Measurements from ENCODE around the gene SEMA5A. TPM values are rescaled to one million over a fixed set of nuclear protein-coding genes. Genes with fewer than 3 reads are reported as not detected.

Gene SEMA5A
- total and polyA plus RNA-seq, 11 donors = 4.6 to 71.5 (median 33.8) TPM

DNA sequence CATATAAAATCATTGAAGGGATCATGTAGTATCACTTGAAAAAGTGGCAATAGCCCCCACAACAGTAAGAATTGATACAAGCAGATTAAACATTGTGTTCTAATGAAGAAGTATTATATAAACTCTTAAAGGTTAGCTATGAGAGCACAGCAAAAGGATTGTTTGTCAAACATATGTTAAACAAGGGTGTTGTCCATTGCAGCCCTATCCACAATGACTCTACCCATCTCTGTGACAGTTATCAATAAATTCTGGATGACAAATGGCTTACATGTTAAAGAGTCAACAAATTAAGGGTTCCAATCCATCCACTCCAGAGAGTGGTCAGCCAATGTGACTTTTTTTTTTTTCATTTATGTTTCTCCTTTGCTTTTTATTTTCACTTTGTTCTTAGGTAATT lies 238.7 kb downstream of the SEMA5A start:
- intact Hi-C loops (cut with DNase I) = no loop called here
- Histone ChIP-seq H3K9me3 (no peaks in the 10 kb centered on the region), H3K27me3 (no peaks in the 10 kb centered on the region), H3K4me1 (peaks cover 0 to 5% (median 0%) of the 10 kb centered on the region in 12 donors), H3K36me3 (no peaks in the 10 kb centered on the region), H3K27ac (no peak overlapping the region), H3K4me3 (no peak overlapping the region)
- no peak for TF ChIP-seq POLR2A (IDR thresholded peaks at IDR 0.05)
- TF ChIP-seq, protein P1, sequence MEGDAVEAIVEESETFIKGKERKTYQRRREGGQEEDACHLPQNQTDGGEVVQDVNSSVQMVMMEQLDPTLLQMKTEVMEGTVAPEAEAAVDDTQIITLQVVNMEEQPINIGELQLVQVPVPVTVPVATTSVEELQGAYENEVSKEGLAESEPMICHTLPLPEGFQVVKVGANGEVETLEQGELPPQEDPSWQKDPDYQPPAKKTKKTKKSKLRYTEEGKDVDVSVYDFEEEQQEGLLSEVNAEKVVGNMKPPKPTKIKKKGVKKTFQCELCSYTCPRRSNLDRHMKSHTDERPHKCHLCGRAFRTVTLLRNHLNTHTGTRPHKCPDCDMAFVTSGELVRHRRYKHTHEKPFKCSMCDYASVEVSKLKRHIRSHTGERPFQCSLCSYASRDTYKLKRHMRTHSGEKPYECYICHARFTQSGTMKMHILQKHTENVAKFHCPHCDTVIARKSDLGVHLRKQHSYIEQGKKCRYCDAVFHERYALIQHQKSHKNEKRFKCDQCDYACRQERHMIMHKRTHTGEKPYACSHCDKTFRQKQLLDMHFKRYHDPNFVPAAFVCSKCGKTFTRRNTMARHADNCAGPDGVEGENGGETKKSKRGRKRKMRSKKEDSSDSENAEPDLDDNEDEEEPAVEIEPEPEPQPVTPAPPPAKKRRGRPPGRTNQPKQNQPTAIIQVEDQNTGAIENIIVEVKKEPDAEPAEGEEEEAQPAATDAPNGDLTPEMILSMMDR (IDR thresholded peaks at IDR 0.05) = no peak
- ATAC-seq (no peak), DNase-seq (no peak)

DNA sequence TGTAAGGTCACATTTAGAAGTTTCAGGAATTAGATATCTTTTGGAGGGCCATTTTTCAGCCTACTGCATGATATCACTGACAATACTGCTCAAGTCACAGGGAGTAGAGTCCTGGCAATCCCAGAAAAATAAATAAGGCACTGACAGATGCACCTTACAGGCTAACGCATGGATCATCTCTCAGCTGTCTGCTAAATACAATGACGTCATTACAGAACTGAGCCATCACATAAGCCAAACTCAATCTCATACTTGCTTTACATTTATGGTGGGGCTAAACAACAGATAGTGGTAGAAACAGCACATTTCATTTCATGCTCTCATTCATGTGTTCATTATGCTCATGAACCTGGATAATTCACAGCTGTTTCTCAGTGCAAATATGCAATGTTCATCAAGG lies 243.7 kb downstream of the SEMA5A start:
- Histone ChIP-seq H3K36me3 (no peaks in the 10 kb centered on the region), H3K4me1 (peaks cover 0 to 5% (median 0%) of the 10 kb centered on the region in 12 donors), H3K9me3 (no peaks in the 10 kb centered on the region), H3K27ac (no peak overlapping the region), H3K27me3 (no peaks in the 10 kb centered on the region), H3K4me3 (no peak overlapping the region)
- DNase-seq = no peak
- ATAC-seq = no peak
- TF ChIP-seq, protein P1 (IDR thresholded peaks at IDR 0.05) = no peak
- no peak for TF ChIP-seq POLR2A (IDR thresholded peaks at IDR 0.05)
- intact Hi-C loops (cut with DNase I) = no loop called here
- WGBS, 4 donors = 73 to 84% (median 81%) methylated on average over 2 of the region's 2 CpGs

DNA sequence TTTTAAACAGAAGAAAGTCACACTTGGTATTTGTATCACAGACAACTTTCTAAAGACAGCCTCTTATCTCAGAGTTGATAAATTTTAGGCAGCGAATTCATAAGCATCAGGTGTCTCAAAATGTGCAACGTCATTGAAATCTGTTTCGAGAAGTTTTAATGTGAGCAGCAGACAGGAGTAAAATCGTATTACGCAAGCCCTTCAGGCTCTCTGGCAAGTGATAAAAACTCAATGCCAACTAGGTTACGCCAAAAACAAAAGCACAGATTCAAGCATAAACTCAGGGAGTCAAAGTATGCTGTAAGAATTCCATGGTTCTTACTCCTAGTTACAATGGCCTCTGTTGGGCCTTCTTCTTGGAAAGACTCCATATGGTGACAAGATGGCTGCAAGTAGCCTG lies 244.7 kb downstream of the SEMA5A start:
- intact Hi-C loops (cut with DNase I) = no loop called here

DNA sequence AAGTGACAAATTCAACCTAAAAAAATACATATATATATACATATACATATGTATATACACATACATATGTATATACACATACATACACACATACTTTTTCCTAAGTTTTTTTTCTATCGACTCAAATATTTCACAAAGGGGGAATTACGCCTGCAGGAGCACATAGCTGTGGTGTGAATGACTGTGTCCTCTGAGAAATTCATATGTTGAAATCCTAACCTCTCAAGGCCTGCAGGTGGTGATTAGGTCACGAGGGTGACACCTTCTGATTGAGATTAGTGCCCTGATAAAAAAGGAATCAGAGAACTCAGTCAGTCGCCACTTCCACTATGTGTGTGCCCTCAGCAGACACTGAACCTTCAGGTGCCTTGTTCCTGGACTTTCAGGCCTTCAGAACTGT lies 248.7 kb downstream of the SEMA5A start:
- TF ChIP-seq, protein P1 (IDR thresholded peaks at IDR 0.05) = no peak
- no peak for TF ChIP-seq POLR2A (IDR thresholded peaks at IDR 0.05)
- no peak overlapping the region for H3K4me3 ChIP-seq
- no peaks in the 10 kb centered on the region for H3K4me1 ChIP-seq
- H3K9me3 ChIP-seq = no peaks in the 10 kb centered on the region
- ATAC-seq (no peak), DNase-seq (no peak)
- H3K36me3 ChIP-seq = no peaks in the 10 kb centered on the region
- intact Hi-C loops (cut with DNase I) = no loop called here
- no peak overlapping the region for H3K27ac ChIP-seq
- WGBS, 4 donors = 62 to 70% (median 66%) methylated on average over 4 of the region's 4 CpGs
- H3K27me3 ChIP-seq = no peaks in the 10 kb centered on the region

More for the DNA sequence above, 244.7 kb downstream of the SEMA5A start:
- ATAC-seq (peak in 1 of 4 donors; percentile 45), DNase-seq (no peak)
- no peak overlapping the region for H3K4me3 ChIP-seq
- TF ChIP-seq POLR2A (IDR thresholded peaks at IDR 0.05) = no peak
- TF ChIP-seq, protein P1 (IDR thresholded peaks at IDR 0.05) = no peak
- 64 to 76% (median 66%) methylated on average over 6 of the region's 6 CpGs for WGBS, 4 donors
- H3K4me1 ChIP-seq = peaks cover 0 to 5% (median 0%) of the 10 kb centered on the region in 12 donors
- no peaks in the 10 kb centered on the region for H3K36me3 ChIP-seq
- no peaks in the 10 kb centered on the region for H3K27me3 ChIP-seq
- H3K9me3 ChIP-seq = no peaks in the 10 kb centered on the region
- H3K27ac ChIP-seq = no peak overlapping the region
